ENCODE results near the gene RNPEPL1. TPM values are rescaled to one million over a fixed set of nuclear protein-coding genes. Genes with fewer than 3 reads are reported as not detected.

RNPEPL1 gene
- total and polyA plus RNA-seq, 7 donors: 23.1 to 136 (median 64.3) TPM

GRCh38 chr2:240589850-240590525 lies 21.7 kb downstream of the RNPEPL1 start:
- Histone ChIP-seq H3K4me3 (no peak overlapping the region), H3K36me3 (peaks cover 0 to 41% (median 17%) of the 10 kb centered on the region in 4 donors), H3K9me3 (no peaks in the 10 kb centered on the region), H3K27ac (no peak overlapping the region), H3K4me1 (peaks cover 0 to 32% (median 26%) of the 10 kb centered on the region in 4 donors), H3K27me3 (no peaks in the 10 kb centered on the region)
- intact Hi-C loops (cut with DNase I): no loop called here
- WGBS, 2 donors: 88 to 95% methylated on average over 16 of the region's 16 CpGs
- TF ChIP-seq EP300 (IDR thresholded peaks at IDR 0.05) (no peak), CTCF (IDR thresholded peaks at IDR 0.05) (no peak), POLR2AphosphoS5 (IDR thresholded peaks at IDR 0.05) (no peak), POLR2A (IDR thresholded peaks at IDR 0.05) (no peak)
- peak; percentile 38 for DNase-seq

GRCh38 chr2:240590681-240591111 lies 22.4 kb downstream of the RNPEPL1 start:
- Histone ChIP-seq H3K36me3 (peaks cover 0 to 41% (median 19%) of the 10 kb centered on the region in 4 donors), H3K27ac (no peak overlapping the region), H3K27me3 (no peaks in the 10 kb centered on the region), H3K4me1 (peaks cover 0 to 32% (median 25%) of the 10 kb centered on the region in 4 donors), H3K4me3 (no peak overlapping the region), H3K9me3 (no peaks in the 10 kb centered on the region)
- 97% methylated on average over 21 of the region's 21 CpGs for WGBS, 2 donors
- DNase-seq: peak; percentile 54
- intact Hi-C loops (cut with DNase I): no loop called here
- TF ChIP-seq CTCF (IDR thresholded peaks at IDR 0.05) (no peak), POLR2AphosphoS5 (IDR thresholded peaks at IDR 0.05) (no peak), POLR2A (IDR thresholded peaks at IDR 0.05) (no peak), EP300 (IDR thresholded peaks at IDR 0.05) (no peak)

GRCh38 chr2:240591226-240591625 lies 22.9 kb downstream of the RNPEPL1 start:
- Histone ChIP-seq H3K9me3 (no peaks in the 10 kb centered on the region), H3K27ac (no peak overlapping the region), H3K36me3 (peaks cover 0 to 41% (median 19%) of the 10 kb centered on the region in 4 donors), H3K4me1 (peaks cover 0 to 35% (median 29%) of the 10 kb centered on the region in 4 donors), H3K4me3 (no peak overlapping the region), H3K27me3 (no peaks in the 10 kb centered on the region)
- intact Hi-C loops (cut with DNase I): no loop called here
- TF ChIP-seq EP300 (IDR thresholded peaks at IDR 0.05): no peak
- no peak for TF ChIP-seq POLR2A (IDR thresholded peaks at IDR 0.05)
- no peak for TF ChIP-seq POLR2AphosphoS5 (IDR thresholded peaks at IDR 0.05)
- TF ChIP-seq CTCF (IDR thresholded peaks at IDR 0.05): no peak
- 92 to 94% methylated on average over 6 of the region's 6 CpGs for WGBS, 2 donors
- peak; percentile 37 for DNase-seq

- intact Hi-C loops (cut with DNase I): no loop called here
- no peaks in the 10 kb centered on the region for H3K27me3 ChIP-seq
- no peaks in the 10 kb centered on the region for H3K9me3 ChIP-seq
- 96% methylated on average over 13 of the region's 13 CpGs for WGBS, 2 donors
- H3K36me3 ChIP-seq: peaks cover 0 to 41% (median 19%) of the 10 kb centered on the region in 4 donors
- H3K27ac ChIP-seq: no peak overlapping the region
- DNase-seq: peak; percentile 52
- H3K4me1 ChIP-seq: peaks cover 0 to 40% (median 35%) of the 10 kb centered on the region in 4 donors
- no peak overlapping the region for H3K4me3 ChIP-seq
- TF ChIP-seq POLR2A (IDR thresholded peaks at IDR 0.05) (no peak), POLR2AphosphoS5 (IDR thresholded peaks at IDR 0.05) (no peak), CTCF (IDR thresholded peaks at IDR 0.05) (no peak), EP300 (IDR thresholded peaks at IDR 0.05) (no peak)
These were observed 23.5 kb downstream of the RNPEPL1 start for GRCh38 chr2:240591784-240592183.

Data from sigmoid colon (tissue), 7 donors.